ENCODE results near the gene TXNRD1.
"Not testable (repeated sequence)": the region's sequence is repeated elsewhere in the genome, so short reads cannot be mapped to it uniquely, and the experiment has no call there.

Gene TXNRD1

GRCh38 chr12:104197264-104197663 is 18.3 kb upstream of the TXNRD1 start:
- DNase-seq, result no peak

GRCh38 chr12:104199964-104200363 is 15.6 kb upstream of the TXNRD1 start:
- no peak for DNase-seq

DNA sequence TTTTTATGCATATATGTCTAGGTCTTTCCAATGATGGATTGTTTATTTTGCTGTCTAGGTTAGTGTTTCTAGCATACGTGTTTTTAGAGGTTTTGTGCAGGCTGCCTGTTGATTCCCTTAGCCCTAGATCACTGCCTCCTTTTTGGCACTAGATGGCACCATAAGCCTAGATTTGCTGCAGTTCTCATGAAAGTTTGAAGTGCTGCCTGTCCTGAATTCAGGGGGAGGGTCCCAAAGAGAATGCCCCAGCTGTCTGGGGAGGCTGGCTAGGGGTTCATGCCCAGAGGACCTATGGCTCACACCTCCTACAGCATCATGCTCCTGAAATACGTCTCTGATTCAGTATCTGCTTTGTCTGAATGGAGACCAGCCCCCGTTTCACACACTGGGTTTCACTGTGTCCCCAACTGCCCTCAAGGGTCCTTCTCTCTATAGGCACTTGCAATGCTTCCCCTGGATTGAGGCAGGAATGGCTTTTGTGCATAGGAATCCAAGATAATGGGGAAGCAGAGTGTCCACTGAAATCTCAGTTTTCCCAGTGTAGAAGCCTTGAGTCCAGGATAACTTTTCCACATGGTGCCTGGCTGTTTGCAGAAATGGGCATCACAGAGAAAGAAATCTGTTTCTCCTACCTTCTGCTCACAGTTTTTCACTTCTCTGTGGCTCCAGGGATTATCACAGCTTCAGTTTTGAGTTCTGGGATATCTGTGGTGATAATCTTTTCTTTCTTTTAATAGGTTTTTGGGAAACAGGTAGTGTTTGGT is 14.2 kb upstream of the TXNRD1 start:
- peak; percentile 53 for DNase-seq

- DNase-seq, result no peak
Measured at GRCh38 chr12:104204690-104205480, 10.7 kb upstream of the TXNRD1 start.

GRCh38 chr12:104207416-104208205 is 8.0 kb upstream of the TXNRD1 start:
- DNase-seq, result no peak

DNA sequence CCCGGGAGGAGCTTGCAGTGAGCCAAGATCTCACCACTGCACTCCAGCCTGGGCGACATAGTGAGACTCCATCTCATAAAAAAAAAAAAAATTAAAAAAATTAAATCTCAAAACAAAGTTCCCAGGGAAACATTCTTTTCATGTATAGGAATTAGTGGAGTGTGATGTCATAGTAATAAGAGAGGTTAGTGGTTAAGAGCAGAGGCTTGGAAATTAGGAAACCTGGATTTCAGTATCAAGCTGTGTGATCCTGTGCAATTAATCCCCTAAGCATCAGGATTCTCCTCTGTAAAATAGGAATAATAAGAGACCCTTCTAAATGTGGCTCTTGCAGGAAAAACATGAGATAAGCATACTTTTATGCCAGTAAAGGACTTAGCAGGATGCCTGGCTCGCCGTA is 3.1 kb upstream of the TXNRD1 start:
- DNase-seq, result no peak

DNA sequence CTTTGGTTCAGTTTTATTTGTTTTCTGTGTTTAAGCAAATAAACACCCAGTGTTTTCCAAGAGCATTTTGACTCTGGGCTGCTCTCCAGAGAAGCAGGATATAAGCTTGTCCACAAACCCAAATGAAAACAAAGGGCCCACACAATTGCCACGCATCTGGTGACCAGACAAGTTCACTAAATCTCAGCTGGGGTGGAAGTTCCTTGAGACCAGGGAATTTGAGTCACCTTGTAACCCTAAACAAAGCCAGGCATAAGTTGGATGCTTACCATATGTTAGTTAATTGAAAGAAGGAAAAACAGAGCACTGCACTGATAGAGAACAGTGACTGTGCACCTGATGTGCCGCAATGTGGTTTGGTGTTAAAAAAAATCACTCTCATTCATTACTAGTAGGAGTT is 1.6 kb upstream of the TXNRD1 start:
- no peak for DNase-seq

DNA sequence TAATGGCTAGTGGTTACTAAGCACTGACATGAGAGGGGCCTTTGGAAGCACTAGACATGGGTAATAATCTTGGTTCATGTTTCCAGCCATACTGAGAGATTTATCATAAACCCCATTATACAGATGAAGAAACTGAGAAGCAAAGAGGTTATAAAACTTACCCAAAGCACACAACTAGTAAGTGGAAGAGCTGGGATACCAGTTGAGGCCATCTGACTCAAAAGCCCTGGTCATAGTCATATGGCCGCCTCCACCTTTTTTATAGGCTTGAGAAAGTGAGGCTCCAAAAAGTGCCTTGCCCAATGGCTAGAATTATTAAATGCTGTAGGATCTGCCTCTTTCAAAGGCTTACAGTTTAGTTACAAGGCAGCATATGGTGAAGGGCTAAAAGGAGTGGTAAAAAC is 944 bp downstream of the TXNRD1 start:
- DNase-seq, result no peak

GRCh38 chr12:104218506-104218905 is 2.9 kb downstream of the TXNRD1 start:
- not testable (repeated sequence) for DNase-seq

DNA sequence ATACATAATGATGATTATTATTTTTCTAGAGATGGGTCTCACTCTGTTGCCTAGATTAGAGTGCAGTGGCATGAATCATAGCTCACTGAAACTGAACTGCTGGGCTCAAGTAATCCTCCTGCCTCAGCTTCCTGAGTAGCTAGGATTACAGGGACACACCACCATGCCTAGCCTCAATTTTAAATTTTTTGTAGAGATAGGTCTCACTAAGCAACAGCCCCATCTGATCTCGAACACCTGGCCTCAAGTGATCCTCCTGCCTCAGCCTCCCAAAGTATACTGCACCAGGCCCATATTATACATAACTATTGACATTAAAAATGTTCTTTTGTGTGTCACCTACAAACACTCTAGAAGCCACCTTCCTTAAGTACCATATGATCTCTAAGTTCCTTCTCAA is 3.4 kb downstream of the TXNRD1 start:
- no peak for DNase-seq

GRCh38 chr12:104219361-104219892 is 3.8 kb downstream of the TXNRD1 start:
- DNase-seq, result no peak

DNA sequence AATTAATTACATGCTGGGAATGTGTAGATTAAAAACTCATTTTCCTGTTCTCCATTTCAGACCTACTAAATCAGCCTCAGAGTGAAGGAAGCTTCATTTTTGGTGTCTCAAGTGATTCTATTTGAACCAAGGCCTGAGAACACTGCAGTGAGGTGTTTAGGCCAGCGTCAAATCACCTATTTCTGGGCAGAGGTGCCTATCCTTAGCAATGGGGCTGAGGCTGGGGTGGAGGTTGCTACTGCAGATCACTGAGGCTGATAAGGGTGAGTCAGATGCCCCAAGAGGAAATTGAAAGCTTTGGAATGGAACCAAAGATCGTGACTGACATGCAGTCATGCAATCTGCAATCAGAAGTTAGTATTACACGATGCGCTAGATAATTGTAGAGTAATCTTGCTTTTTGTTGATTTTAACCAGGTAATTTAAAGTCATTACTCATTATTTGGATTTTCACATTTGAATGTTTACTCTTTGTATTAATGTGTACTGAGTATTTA is 4.4 kb downstream of the TXNRD1 start:
- peak; percentile 75 for DNase-seq

DNA sequence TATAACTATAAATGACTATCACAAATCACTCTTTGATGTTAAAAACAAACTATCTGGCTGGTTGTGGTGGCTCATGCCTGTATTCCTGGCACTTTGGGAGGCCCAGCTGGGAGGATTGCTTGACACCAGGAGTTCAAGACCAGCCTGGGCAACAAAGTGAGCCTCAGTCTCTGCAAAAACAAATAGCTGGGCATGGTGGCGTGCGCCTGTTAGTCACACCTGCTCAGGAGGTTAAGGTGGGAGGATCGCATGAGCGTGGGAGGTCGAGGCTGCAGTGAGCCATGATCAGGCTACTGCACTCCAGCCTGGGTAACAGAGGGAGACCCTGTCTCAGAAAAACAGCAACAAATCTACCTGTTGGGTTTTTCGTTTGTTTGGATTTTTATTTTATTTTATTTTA is 5.4 kb downstream of the TXNRD1 start:
- no peak for DNase-seq

GRCh38 chr12:104222976-104223375 is 7.4 kb downstream of the TXNRD1 start:
- DNase-seq, result no peak

GRCh38 chr12:104223712-104224111 is 8.1 kb downstream of the TXNRD1 start:
- DNase-seq, result no peak

GRCh38 chr12:104226672-104227071 is 11.1 kb downstream of the TXNRD1 start:
- no peak for DNase-seq

DNA sequence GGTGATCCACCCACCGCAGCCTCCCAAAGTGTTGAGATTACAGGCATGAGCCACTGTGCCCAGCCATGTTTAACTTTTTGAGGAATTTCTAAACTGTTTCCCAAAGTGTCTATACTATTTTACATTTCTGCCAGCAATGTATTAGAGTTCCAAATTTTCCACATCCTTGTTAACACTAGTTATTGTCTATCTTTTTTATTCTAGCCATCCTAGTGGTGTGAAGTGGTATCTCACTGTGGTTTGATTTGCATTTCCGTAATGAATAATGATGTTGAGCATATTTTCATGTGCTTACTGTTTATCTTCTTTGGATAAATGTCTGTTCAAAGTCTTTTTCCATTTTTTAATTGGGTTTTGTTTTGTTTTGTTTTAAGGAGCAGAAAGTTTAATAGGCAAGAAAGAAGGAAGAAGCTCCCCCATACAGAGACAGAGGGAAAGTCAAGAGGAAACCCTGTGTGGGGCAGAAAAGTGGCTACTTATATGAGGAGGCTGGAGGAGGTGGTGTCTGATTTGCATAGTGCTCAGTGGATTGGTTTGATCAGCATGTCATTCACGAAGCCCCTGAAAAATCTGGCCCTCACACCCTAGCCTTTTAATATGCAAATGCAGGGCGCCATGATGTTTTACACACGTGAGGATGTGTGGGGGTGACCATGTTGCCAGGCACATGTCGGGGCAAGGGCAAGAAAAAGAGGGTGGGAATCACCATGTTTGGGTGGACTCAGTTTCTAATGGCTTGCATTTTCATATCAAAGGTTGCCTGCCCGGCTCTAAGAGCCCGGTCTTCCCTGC is 14.9 kb downstream of the TXNRD1 start:
- no peak for DNase-seq

GRCh38 chr12:104232609-104233280 is 17.2 kb downstream of the TXNRD1 start:
- no peak for DNase-seq

DNA sequence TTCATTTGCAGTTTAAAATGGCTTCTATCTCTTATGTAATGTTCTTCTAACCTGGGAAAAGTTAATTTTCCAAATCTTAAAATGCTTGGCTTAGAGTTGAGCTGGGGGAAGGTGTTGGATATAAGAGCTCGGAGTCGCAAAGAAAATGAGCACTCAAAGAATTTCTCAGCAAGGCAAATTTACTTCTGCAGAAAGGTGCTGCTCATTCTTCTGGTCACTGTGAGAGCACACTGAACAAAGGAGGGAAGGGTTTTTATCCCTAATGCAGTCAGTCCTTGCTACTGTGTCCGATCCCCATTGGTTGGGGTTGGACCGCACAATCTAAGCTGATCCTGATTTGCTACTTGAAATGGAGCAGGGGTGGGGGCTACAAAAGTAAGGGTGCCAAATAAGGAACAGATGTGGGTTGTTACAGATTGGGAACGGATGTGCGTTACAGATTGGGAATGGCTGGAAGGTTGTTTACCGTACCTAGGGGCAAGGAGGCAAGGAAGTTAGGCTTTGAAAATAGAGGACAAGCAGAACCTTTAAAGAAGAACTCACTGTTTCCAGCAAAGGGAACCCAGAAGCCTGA is 19.4 kb downstream of the TXNRD1 start:
- DNase-seq, result no peak

DNA sequence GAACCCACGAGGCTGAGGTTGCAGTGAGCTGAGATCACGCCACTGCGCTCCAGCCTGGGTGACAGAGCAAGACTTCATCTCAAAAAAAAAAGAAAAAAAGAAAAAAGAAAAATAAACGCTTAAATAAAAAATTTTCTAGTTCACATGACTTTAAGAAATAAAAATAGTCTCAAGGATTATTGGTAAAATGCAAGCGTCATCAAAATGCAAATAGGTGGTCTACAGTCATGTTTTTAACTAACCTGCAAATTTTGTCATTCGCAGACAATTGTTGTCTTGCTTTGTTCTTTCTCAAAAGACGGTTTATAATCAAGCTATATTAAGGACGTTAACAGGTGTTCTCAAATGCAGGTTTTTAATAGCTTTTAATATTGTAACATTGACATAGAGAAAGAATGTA is 22.4 kb downstream of the TXNRD1 start:
- no peak for DNase-seq

GRCh38 chr12:104242546-104243206 is 27.1 kb downstream of the TXNRD1 start:
- no peak for DNase-seq
